ENCODE data around the gene LRRC73.
"Not testable (repeated sequence)": the region's sequence is repeated elsewhere in the genome, so short reads cannot be mapped to it uniquely, and the experiment has no call there.

Gene LRRC73

GRCh38 chr6:43459535-43459934, 50.6 kb downstream of the LRRC73 start:
- DNase-seq = no peak

- DNase-seq = not testable (repeated sequence)
These were observed 52.0 kb downstream of the LRRC73 start for GRCh38 chr6:43458154-43458553.

GRCh38 chr6:43457643-43458042, 52.5 kb downstream of the LRRC73 start:
- DNase-seq = no peak
